Smooth muscle cell (in vitro differentiated cells): ENCODE results near the gene USP9X. TPM values are rescaled to one million over a fixed set of nuclear protein-coding genes. Genes with fewer than 3 reads are reported as not detected.
"Not testable (repeated sequence)": the region's sequence is repeated elsewhere in the genome, so short reads cannot be mapped to it uniquely, and the experiment has no call there.

Experiments used
- DNase-seq: peaks from one replicate; lab custom pipeline; 2025; ENCODE audit not compliant: unreplicated experiment; lab: John Stamatoyannopoulos, UW
- H2AFZ ChIP-seq: fragments of 200-600 bp; sonication (generic); 2 replicates; pipeline ENCODE4 v1.6.0; 2016; ENCODE audit warnings: antibody characterized with exemption, low read depth, mild to moderate bottlenecking
- H3F3A ChIP-seq: fragments of 200-600 bp; sonication (generic); 2 replicates; pipeline ENCODE4 v1.6.0; 2017; ENCODE audit warnings: antibody characterized with exemption, low read depth
- H3K27ac ChIP-seq: fragments of 200-600 bp; sonication (generic); 2 replicates; pipeline ENCODE4 v1.5.1; 2016; ENCODE audit warnings: low read depth, mild to moderate bottlenecking
- H3K27me3 ChIP-seq: fragments of 200-600 bp; sonication (generic); 2 replicates; pipeline ENCODE4 v1.6.1; 2016; ENCODE audit warnings: low read depth, mild to moderate bottlenecking
- H3K36me3 ChIP-seq: fragments of 200-600 bp; sonication (generic); 2 replicates; pipeline ENCODE4 v1.5.1; 2016; ENCODE audit warnings: low read depth
- H3K4me1 ChIP-seq: fragments of 200-600 bp; sonication (generic); 2 replicates; pipeline ENCODE4 v1.5.1; 2016; ENCODE audit warnings: low read depth
- H3K4me2 ChIP-seq: fragments of 200-600 bp; sonication (generic); 2 replicates; pipeline ENCODE4 v1.6.0; 2016; ENCODE audit warnings: mild to moderate bottlenecking
- H3K4me3 ChIP-seq: fragments of 200-600 bp; sonication (generic); 2 replicates; pipeline ENCODE4 v1.5.1; 2016; ENCODE audit warnings: mild to moderate bottlenecking
- H3K79me2 ChIP-seq: fragments of 200-600 bp; sonication (generic); 2 replicates; pipeline ENCODE4 v1.6.0; 2016; ENCODE audit warnings: low read depth, mild to moderate bottlenecking
- H3K9ac ChIP-seq: fragments of 200-600 bp; sonication (generic); 2 replicates; pipeline ENCODE4 v1.6.0; 2016; ENCODE audit warnings: low read depth
- H3K9me3 ChIP-seq: fragments of 200-600 bp; sonication (generic); replicated peaks from 2 replicates; pipeline ENCODE4 v1.5.1; 2016; ENCODE audit warnings: low read depth
- H4K20me1 ChIP-seq: fragments of 200-600 bp; sonication (generic); 2 replicates; pipeline ENCODE4 v1.6.0; 2016; ENCODE audit warnings: low read depth
- WGBS: methylation state at CpG from one replicate; pipeline ENCODE4 v1.1.7; 2016; ENCODE audit warnings: low lambda C conversion rate; 5-methylcytosine and 5-hydroxymethylcytosine counted together
- polyA plus RNA-seq: library from polyadenylated mRNA; unstranded; fragments of >200 nt; fragmentation: Nextera tagmentation; extraction: Ambion mirVana; gene quantifications from 2 replicates; pipeline ENCODE4 v1.2.1, GENCODE V29; 2016
- total RNA-seq: library from RNA; depleted of rRNA; stranded (reverse); fragments of >200 nt; gene quantifications from 2 replicates; pipeline ENCODE4 v1.2.3, GENCODE V29; 2014
- TF ChIP-seq, protein P1 (sequence below): fragments of 200-600 bp; sonication (generic); IDR thresholded peaks from 2 replicates; pipeline ENCODE4 v1.5.1; 2017; ENCODE audit warnings: borderline replicate concordance, mild to moderate bottlenecking, antibody characterized with exemption; ENCODE audit not compliant: insufficient read depth, poor library complexity, severe bottlenecking

USP9X gene
- total and polyA plus RNA-seq, 2 experiments from 2014 or later, result 26.0 to 98.0 TPM

DNA sequence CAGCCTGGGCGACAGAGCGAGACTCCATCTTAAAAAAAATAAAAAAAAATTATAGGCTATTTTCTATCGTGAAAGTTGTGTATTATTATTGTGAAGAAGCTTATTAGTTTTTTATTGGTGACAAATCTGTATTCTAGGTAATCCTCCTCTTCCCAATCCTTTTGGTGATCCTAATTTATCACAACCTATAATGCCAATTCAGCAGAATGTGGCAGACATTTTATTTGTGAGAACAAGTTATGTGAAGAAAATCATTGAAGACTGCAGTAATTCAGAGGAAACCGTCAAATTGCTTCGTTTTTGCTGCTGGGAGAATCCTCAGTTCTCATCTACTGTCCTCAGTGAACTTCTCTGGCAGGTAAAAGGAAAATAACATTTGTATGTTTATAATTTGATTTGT, 139.4 kb downstream of the USP9X start:
- H3K27me3 ChIP-seq, result no peaks in the 10 kb centered on the region
- no peak overlapping the region for H3K4me3 ChIP-seq
- peaks cover 5% of the 10 kb centered on the region for H3F3A ChIP-seq
- WGBS, result 89% methylated on average over 5 of the region's 5 CpGs
- H3K79me2 ChIP-seq, result no peaks in the 10 kb centered on the region
- DNase-seq, result no peak
- no peaks in the 10 kb centered on the region for H3K4me1 ChIP-seq
- H3K27ac ChIP-seq, result no peak overlapping the region
- no peak overlapping the region for H2AFZ ChIP-seq
- TF ChIP-seq, protein P1, sequence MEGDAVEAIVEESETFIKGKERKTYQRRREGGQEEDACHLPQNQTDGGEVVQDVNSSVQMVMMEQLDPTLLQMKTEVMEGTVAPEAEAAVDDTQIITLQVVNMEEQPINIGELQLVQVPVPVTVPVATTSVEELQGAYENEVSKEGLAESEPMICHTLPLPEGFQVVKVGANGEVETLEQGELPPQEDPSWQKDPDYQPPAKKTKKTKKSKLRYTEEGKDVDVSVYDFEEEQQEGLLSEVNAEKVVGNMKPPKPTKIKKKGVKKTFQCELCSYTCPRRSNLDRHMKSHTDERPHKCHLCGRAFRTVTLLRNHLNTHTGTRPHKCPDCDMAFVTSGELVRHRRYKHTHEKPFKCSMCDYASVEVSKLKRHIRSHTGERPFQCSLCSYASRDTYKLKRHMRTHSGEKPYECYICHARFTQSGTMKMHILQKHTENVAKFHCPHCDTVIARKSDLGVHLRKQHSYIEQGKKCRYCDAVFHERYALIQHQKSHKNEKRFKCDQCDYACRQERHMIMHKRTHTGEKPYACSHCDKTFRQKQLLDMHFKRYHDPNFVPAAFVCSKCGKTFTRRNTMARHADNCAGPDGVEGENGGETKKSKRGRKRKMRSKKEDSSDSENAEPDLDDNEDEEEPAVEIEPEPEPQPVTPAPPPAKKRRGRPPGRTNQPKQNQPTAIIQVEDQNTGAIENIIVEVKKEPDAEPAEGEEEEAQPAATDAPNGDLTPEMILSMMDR, result no peak
- no peak overlapping the region for H3K4me2 ChIP-seq
- peaks cover 20% of the 10 kb centered on the region for H3K36me3 ChIP-seq
- H3K9ac ChIP-seq, result no peak overlapping the region
- peaks cover 18% of the 10 kb centered on the region for H4K20me1 ChIP-seq
- no peaks in the 10 kb centered on the region for H3K9me3 ChIP-seq

DNA sequence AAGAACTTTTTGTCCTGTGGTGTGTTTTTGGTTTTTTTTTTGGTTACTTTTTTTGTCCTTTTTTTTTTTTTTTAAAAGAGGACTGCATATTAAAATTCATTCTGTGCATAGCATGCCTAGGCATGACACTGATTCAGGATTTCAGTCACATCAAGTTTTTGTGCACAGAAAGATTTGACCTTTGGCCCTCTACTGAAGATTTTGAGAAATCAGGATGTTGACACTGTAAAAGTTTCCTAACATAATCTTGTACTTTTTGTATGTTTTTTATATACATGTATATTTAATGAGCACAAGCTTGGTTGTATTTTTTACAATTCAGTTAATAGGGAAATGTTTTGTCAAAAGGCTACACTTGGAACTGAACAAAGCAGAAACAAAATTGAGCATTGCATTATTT, 148.7 kb downstream of the USP9X start:
- no peak overlapping the region for H2AFZ ChIP-seq
- no peaks in the 10 kb centered on the region for H4K20me1 ChIP-seq
- H3K79me2 ChIP-seq, result no peaks in the 10 kb centered on the region
- TF ChIP-seq, protein P1, result no peak
- DNase-seq, result no peak
- no peak overlapping the region for H3K4me2 ChIP-seq
- no peak overlapping the region for H3K9ac ChIP-seq
- peaks cover 5% of the 10 kb centered on the region for H3K9me3 ChIP-seq
- no peaks in the 10 kb centered on the region for H3K27me3 ChIP-seq
- peaks cover 5% of the 10 kb centered on the region for H3K36me3 ChIP-seq
- no peaks in the 10 kb centered on the region for H3F3A ChIP-seq
- H3K27ac ChIP-seq, result no peak overlapping the region
- no peak overlapping the region for H3K4me3 ChIP-seq
- H3K4me1 ChIP-seq, result no peaks in the 10 kb centered on the region

DNA sequence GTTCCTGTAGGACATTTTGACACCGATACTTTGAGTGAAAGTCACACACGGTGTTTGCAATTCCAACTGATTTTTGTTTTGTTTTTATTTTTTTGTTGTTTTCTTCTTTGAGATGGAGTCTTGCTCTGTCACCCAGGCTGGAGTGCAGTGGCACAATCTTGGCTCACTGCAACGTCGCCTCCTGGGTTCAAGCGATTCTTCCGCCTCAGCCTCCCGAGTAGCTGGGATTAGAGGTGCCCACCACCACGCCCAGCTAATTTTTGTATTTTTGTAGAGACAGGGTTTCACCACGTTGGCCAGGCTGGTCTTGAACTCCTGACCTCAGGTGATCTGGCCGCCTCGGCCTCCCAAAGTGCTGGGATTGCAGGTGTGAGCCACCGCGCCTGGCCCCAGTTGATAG, 149.2 kb downstream of the USP9X start:
- H3K9ac ChIP-seq, H2AFZ ChIP-seq, H3K27me3 ChIP-seq, H3K4me3 ChIP-seq, H3K36me3 ChIP-seq, DNase-seq, H3K9me3 ChIP-seq, H3K4me2 ChIP-seq, H4K20me1 ChIP-seq, H3K27ac ChIP-seq, H3F3A ChIP-seq, H3K79me2 ChIP-seq, H3K4me1 ChIP-seq: not testable (repeated sequence)
- whole genome bisulfite sequencing, result 91% methylated on average over 13 of the region's 13 CpGs

DNA sequence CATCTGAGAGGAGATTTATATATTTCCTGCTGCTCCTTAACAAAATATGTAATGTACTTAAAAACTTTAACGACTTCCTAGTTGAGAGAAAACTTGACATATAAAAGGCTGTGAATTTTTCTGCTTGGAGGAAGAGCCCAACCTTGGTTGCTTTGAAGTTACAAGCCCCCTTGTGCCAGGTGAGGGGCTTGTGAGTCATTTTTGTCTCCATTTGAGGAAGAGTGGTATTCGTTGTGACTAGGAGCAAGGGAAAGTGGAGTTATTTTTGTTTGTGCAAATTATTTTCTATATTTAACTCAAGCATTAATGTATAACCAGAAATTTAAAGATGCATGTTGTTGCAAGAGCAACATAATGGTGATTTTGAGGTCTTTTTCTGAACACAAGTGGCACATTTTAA, 149.7 kb downstream of the USP9X start:
- H4K20me1 ChIP-seq, result no peaks in the 10 kb centered on the region
- no peak overlapping the region for H2AFZ ChIP-seq
- no peak overlapping the region for H3K27ac ChIP-seq
- H3K27me3 ChIP-seq, result no peaks in the 10 kb centered on the region
- no peak overlapping the region for H3K4me2 ChIP-seq
- no peak overlapping the region for H3K4me3 ChIP-seq
- H3K79me2 ChIP-seq, result no peaks in the 10 kb centered on the region
- peaks cover 5% of the 10 kb centered on the region for H3K9me3 ChIP-seq
- TF ChIP-seq, protein P1, result no peak
- no peaks in the 10 kb centered on the region for H3F3A ChIP-seq
- DNase-seq, result no peak
- whole genome bisulfite sequencing, result 70% methylated on average over 2 of the region's 2 CpGs
- no peaks in the 10 kb centered on the region for H3K4me1 ChIP-seq
- H3K36me3 ChIP-seq, result peaks cover 5% of the 10 kb centered on the region
- H3K9ac ChIP-seq, result no peak overlapping the region
